ENCODE data around the gene PDPK1. TPM values are rescaled to one million over a fixed set of nuclear protein-coding genes. Genes with fewer than 3 reads are reported as not detected.

The PDPK1 gene
- total and polyA plus RNA-seq, 11 donors = 12.3 to 54.1 (median 35.7) TPM

- ATAC-seq (peak in 1 of 4 donors; percentile 23), DNase-seq (peak in 3 of 5 donors; percentile 56 to 75 (median 59))
- Histone ChIP-seq H3K27ac (no peak overlapping the region), H3K9me3 (no peaks in the 10 kb centered on the region), H3K36me3 (peaks cover 0 to 1% (median 0%) of the 10 kb centered on the region in 9 donors), H3K27me3 (no peaks in the 10 kb centered on the region), H3K4me3 (no peak overlapping the region), H3K4me1 (peaks cover 6 to 80% (median 23%) of the 10 kb centered on the region in 12 donors)
- WGBS, 4 donors = 50 to 62% (median 57%) methylated on average over 24 of the region's 24 CpGs
- intact Hi-C loops (cut with DNase I) = loop anchor here in 1 of 10 donors (10.0 kb wide), 1 partner anchor 246 kb away; the partner anchor contains the start of gene RNPS1
- TF ChIP-seq CTCF (IDR thresholded peaks at IDR 0.05) = no peak
- TF ChIP-seq POLR2A (IDR thresholded peaks at IDR 0.05) = no peak
Observed at GRCh38 chr16:2511128-2511800, 26.6 kb upstream of the PDPK1 start.

GRCh38 chr16:2511996-2512734 is 25.7 kb upstream of the PDPK1 start:
- no peak for ATAC-seq
- Histone ChIP-seq H3K27me3 (no peaks in the 10 kb centered on the region), H3K4me3 (no peak overlapping the region), H3K9me3 (no peaks in the 10 kb centered on the region), H3K27ac (peak overlapping the region in 1 of 12 donors; percentile 99), H3K4me1 (peaks cover 9 to 80% (median 32%) of the 10 kb centered on the region in 12 donors), H3K36me3 (peaks cover 0 to 5% (median 0%) of the 10 kb centered on the region in 9 donors)
- 90 to 93% (median 92%) methylated on average over 17 of the region's 17 CpGs for WGBS, 4 donors
- TF ChIP-seq POLR2A (IDR thresholded peaks at IDR 0.05) = no peak
- TF ChIP-seq CTCF (IDR thresholded peaks at IDR 0.05) = no peak
- peak in 1 of 5 donors; percentile 53 for DNase-seq
- intact Hi-C loops (cut with DNase I) = loop anchor here in 1 of 10 donors (10.0 kb wide), 1 partner anchor 247 kb away; the partner anchor contains the start of gene RNPS1

GRCh38 chr16:2512735-2513404 is 25.0 kb upstream of the PDPK1 start:
- H3K27ac ChIP-seq = peak overlapping the region in 11 of 12 donors; percentile 93 to 99 (median 95)
- H3K36me3 ChIP-seq = peaks cover 0 to 5% (median 0%) of the 10 kb centered on the region in 9 donors
- H3K4me3 ChIP-seq = peak overlapping the region; percentile 87 to 100 (median 96)
- ATAC-seq (peak in 2 of 4 donors; percentile 0 to 2), DNase-seq (peak in 2 of 5 donors; percentile 10 to 62)
- 42 to 60% (median 49%) methylated on average over 5 to 15 of the region's 15 CpGs for WGBS, 4 donors
- H3K9me3 ChIP-seq = no peaks in the 10 kb centered on the region
- H3K4me1 ChIP-seq = peaks cover 9 to 80% (median 36%) of the 10 kb centered on the region in 12 donors
- H3K27me3 ChIP-seq = no peaks in the 10 kb centered on the region
- intact Hi-C loops (cut with DNase I) = loop anchor here in 1 of 10 donors (10.0 kb wide), 1 partner anchor 248 kb away; the partner anchor contains the start of gene RNPS1
- TF ChIP-seq CTCF (IDR thresholded peaks at IDR 0.05) (peak in 1 of 12 donors; percentile 6), POLR2A (IDR thresholded peaks at IDR 0.05) (no peak)

All from heart left ventricle (tissue), 16 donors.